HCT116 (cell line): ENCODE data around the gene HSPA4.

Source experiments
- CTCF ChIP-seq, 3 experiments: fragments of 200-600 bp in 1 of 3; sonication (generic) in 1 of 3; IDR thresholded peaks in 2 of 3; conservative IDR thresholded peaks in 1 of 3; 2 replicates each; pipeline ENCODE4 v1.5.1; 2012 to 2017; ENCODE audit warnings: low read depth in 2 of 3, low read length in 2 of 3, antibody characterized with exemption in 1 of 3, borderline replicate concordance in 1 of 3, control low read depth in 1 of 3, mild to moderate bottlenecking in 1 of 3, mixed read lengths in 1 of 3, mixed run types in 1 of 3, moderate library complexity in 1 of 3; ENCODE audit not compliant: insufficient read depth in 1 of 3
- EZH2 ChIP-seq: fragments of 200-600 bp; sonication (generic); IDR thresholded peaks from 2 replicates; pipeline ENCODE4 v1.6.1; 2017; ENCODE audit warnings: antibody characterized with exemption, mixed run types
- FOSL1 ChIP-seq: IDR thresholded peaks from 2 replicates; pipeline ENCODE4 v1.6.1; 2012; ENCODE audit warnings: low read depth
- POLR2A ChIP-seq: IDR thresholded peaks from 2 replicates; pipeline ENCODE4 v1.7.0; 2011; ENCODE audit warnings: borderline replicate concordance; ENCODE audit not compliant: insufficient read depth, insufficient read length; ENCODE audit errors: extremely low read depth
- RAD21 ChIP-seq: IDR thresholded peaks from 2 replicates; pipeline ENCODE4 v1.6.1; 2012; ENCODE audit warnings: low read depth, mild to moderate bottlenecking
- REST ChIP-seq: IDR thresholded peaks from 2 replicates; pipeline ENCODE4 v1.6.1; 2012; ENCODE audit warnings: low read depth
- YY1 ChIP-seq: IDR thresholded peaks from 2 replicates; pipeline ENCODE4 v1.6.1; 2011; ENCODE audit warnings: low read length, low read depth, moderate library complexity, mild to moderate bottlenecking; ENCODE audit not compliant: insufficient replicate concordance; ENCODE audit errors: extremely low read depth

GRCh38 chr5:133121611-133122150, 69.9 kb downstream of the HSPA4 start:
- TF ChIP-seq POLR2A (no peak), REST (no peak), CTCF (IDR thresholded peaks at IDR 0.05 in 2 of 3, conservative IDR thresholded peaks at IDR 0.05 in 1 of 3; ENCODE audit: borderline replicate concordance in 1 of 3, insufficient read depth in 1 of 3, low read depth in 2 of 3, low read length in 2 of 3) (no peak), RAD21 (no peak), FOSL1 (no peak), YY1 (no peak), EZH2 (no peak)
